ENCODE measurements around the gene TEF.

The TEF gene

DNA sequence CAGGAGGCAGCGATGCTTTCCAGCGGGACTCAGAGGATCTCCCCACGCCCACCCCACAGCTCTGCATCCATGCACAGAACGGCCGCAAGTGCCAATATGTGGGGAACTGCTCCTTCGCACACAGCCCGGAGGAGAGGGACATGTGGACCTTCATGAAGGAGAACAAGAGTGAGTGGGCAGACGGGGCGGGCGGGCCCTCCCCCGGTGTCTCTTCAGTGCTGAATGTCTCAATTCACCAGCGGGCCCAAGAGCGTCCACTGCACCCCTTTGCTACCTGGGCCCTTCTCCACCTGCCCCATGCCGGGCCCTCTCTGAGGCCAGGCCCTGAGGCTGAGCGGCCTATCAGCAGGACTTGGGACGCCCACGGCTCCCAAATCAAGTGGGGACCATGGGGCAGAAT, 25.8 kb upstream of the TEF start:
- no peak overlapping the region for H3K27ac ChIP-seq
- TF ChIP-seq, protein P1, sequence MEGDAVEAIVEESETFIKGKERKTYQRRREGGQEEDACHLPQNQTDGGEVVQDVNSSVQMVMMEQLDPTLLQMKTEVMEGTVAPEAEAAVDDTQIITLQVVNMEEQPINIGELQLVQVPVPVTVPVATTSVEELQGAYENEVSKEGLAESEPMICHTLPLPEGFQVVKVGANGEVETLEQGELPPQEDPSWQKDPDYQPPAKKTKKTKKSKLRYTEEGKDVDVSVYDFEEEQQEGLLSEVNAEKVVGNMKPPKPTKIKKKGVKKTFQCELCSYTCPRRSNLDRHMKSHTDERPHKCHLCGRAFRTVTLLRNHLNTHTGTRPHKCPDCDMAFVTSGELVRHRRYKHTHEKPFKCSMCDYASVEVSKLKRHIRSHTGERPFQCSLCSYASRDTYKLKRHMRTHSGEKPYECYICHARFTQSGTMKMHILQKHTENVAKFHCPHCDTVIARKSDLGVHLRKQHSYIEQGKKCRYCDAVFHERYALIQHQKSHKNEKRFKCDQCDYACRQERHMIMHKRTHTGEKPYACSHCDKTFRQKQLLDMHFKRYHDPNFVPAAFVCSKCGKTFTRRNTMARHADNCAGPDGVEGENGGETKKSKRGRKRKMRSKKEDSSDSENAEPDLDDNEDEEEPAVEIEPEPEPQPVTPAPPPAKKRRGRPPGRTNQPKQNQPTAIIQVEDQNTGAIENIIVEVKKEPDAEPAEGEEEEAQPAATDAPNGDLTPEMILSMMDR (IDR thresholded peaks at IDR 0.05) = no peak
- no peak for TF ChIP-seq ZFX (IDR thresholded peaks at IDR 0.05; ENCODE audit: borderline replicate concordance)

GRCh38 chr22:41356430-41357028, 25.2 kb upstream of the TEF start:
- TF ChIP-seq, protein P1 (IDR thresholded peaks at IDR 0.05) = no peak
- no peak for TF ChIP-seq ZFX (IDR thresholded peaks at IDR 0.05; ENCODE audit: borderline replicate concordance)

GRCh38 chr22:41357191-41357590, 24.6 kb upstream of the TEF start:
- H3K27ac ChIP-seq = no peak overlapping the region
- TF ChIP-seq ZFX (IDR thresholded peaks at IDR 0.05; ENCODE audit: borderline replicate concordance) = no peak
- TF ChIP-seq, protein P1 (IDR thresholded peaks at IDR 0.05) = no peak

More at GRCh38 chr22:41356430-41357028, 25.2 kb upstream of the TEF start:
- H3K27ac ChIP-seq = no peak overlapping the region

DNA sequence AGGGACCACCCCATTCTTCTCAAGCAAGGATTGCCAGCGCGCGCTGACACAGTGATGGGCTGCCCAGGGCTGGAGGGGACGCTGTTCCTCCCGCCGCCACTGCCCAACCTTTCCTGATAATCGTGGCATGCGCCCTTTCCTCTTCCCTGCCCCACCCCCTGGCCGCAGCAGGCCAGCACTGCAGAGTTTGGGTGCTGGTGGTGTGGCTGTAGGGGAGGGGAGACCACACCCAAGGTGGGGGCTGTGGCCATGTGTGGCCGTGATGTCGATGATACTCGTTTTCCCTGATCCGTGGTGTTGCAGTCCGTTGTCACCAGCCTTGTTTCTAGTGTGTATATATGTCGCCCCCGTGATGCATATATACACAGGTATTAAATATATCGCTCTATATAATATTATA, 22.8 kb upstream of the TEF start:
- TF ChIP-seq, protein P1 (IDR thresholded peaks at IDR 0.05) = no peak
- TF ChIP-seq ZFX (IDR thresholded peaks at IDR 0.05; ENCODE audit: borderline replicate concordance) = no peak
- no peak overlapping the region for H3K27ac ChIP-seq

- TF ChIP-seq, protein P1 (IDR thresholded peaks at IDR 0.05) = no peak
- TF ChIP-seq ZFX (IDR thresholded peaks at IDR 0.05; ENCODE audit: borderline replicate concordance) = no peak
- H3K27ac ChIP-seq = no peak overlapping the region
These were observed 22.4 kb upstream of the TEF start for GRCh38 chr22:41359376-41359775.

- no peak for TF ChIP-seq ZFX (IDR thresholded peaks at IDR 0.05; ENCODE audit: borderline replicate concordance)
- TF ChIP-seq, protein P1 (IDR thresholded peaks at IDR 0.05) = no peak
- H3K27ac ChIP-seq = no peak overlapping the region
These were observed 21.6 kb upstream of the TEF start for GRCh38 chr22:41360126-41360525.

- H3K27ac ChIP-seq = no peak overlapping the region
These were observed 19.9 kb upstream of the TEF start for GRCh38 chr22:41361716-41362310.

More at GRCh38 chr22:41361716-41362310, 19.9 kb upstream of the TEF start:
- TF ChIP-seq, protein P1 (IDR thresholded peaks at IDR 0.05) = no peak
- no peak for TF ChIP-seq ZFX (IDR thresholded peaks at IDR 0.05; ENCODE audit: borderline replicate concordance)

All from 22Rv1 (cell line).